GM21528 (cell line): ENCODE measurements around the gene TTC4.

Experiments
- ATAC-seq: cut with Tn5 transposase; IDR thresholded peaks from one replicate; pipeline ENCODE4 v1.9.1; 2021; ENCODE audit warnings: mild to moderate bottlenecking, moderate library complexity; ENCODE audit not compliant: unreplicated experiment, low FRiP score

The TTC4 gene

DNA sequence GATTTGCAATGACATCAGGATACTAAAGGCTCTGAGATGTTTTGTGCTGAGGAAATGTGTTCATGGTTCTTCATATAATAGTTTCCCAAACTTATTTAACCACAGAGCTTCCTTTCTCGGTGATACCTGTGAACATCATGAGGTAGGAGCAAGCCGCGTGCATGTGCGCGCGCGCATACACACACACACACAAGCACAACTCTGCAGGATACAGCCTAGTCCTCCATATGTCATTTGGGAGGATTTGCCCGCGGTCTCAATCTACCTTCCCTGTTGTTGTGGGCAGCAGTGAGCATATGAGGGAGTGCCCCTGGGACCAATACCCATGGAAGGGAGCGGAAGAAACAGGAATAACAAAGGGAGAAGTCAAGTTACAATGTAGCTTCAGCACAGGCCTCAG, 12.2 kb upstream of the TTC4 start:
- no peak for ATAC-seq

DNA sequence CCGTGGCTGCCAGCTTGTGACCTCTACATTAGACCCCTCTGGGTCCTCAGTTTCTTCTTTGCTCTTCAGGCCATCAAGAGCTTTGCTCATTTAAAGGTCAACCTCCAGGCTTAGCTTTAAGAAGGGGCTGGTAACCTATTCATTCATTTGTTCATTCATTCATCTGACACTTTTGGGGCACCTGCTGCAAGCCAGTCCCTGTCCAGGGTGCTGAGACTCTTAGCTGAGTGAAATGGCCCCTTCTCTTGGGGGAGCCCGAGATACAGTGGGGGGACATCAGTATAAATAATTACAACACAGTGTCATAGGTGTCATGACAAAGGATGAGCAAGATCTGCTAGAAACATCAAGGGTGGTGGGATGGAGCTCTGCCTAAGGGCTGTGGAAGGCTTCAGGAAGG, 10.5 kb upstream of the TTC4 start:
- ATAC-seq, result no peak

DNA sequence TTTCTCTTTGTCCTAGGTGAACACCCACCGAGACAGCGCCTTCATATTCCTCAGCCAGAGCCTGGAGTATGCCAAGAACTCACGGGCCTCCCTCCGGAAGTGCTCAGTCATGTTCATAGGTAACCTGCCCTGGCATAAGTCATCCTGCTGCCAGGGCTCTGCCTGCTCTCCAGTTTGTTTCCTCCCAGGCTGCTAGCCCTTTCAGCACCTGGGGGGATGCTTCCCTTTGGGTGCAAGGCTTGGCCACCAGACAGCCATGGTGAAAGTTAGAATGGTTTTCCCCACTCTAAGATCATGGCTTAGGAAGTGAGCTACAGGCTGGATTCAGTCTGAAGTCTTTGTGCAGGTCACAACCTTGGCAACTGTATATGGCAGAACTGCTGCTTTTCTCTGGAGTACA, 9.2 kb upstream of the TTC4 start:
- no peak for ATAC-seq

DNA sequence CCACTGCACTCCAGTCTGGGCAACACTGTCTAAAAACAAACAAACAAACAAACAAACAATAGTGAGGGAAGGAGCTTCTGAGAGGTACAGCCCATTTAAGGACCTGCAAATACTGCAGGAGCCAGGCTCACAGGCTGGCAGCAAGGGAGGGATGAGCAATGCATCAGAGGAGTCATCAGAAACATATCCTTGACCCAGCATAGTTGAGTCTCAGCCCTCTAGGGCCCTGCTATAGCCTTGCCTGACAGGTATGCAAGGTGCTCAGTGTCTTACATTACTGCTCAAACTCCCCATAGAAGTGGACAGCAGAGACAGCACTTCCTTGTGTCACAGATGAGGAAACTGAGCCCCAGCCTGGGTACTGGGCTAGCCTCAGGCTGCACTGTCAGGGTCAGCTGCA, 7.3 kb upstream of the TTC4 start:
- ATAC-seq, result no peak

- no peak for ATAC-seq
Measured at GRCh38 chr1:54709547-54710292, 5.9 kb upstream of the TTC4 start.

GRCh38 chr1:54710434-54710833, 5.2 kb upstream of the TTC4 start:
- ATAC-seq, result no peak

- no peak for ATAC-seq
Measured at GRCh38 chr1:54710841-54711240, 4.8 kb upstream of the TTC4 start.

- ATAC-seq, result no peak
Measured at GRCh38 chr1:54711536-54711935, 4.1 kb upstream of the TTC4 start.

DNA sequence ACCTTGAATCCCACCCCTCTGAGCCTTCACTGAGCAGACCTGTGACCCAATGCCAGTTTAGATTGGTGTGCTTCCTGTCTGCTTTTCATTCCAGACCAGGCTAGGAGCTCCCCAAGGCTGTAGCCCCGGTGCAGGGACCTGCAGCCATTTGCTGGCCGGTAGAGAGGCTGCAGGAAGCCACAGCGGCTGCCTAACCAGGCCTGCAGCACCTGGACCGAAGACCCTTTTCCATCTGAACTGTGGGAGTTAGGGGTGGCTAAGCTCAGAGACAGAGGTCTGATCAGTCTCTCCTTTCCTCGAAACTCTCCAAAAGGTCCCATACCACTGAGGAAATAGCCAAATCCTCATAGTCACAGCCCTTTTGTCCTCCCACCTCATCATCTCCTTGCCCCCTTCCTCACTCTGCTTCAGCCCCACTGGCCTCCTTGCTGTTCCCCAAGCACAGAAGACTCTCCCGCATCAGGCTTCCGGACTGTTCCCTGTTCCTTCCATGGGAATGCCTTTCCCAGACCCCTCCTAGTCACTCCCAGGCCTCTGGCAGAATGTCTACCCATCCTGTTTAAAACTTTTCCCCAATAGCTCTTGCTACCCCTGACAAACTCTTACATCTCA, 674 bp upstream of the TTC4 start:
- ATAC-seq, result no peak

- no peak for ATAC-seq
Measured at GRCh38 chr1:54716299-54717047, 812 bp downstream of the TTC4 start.

DNA sequence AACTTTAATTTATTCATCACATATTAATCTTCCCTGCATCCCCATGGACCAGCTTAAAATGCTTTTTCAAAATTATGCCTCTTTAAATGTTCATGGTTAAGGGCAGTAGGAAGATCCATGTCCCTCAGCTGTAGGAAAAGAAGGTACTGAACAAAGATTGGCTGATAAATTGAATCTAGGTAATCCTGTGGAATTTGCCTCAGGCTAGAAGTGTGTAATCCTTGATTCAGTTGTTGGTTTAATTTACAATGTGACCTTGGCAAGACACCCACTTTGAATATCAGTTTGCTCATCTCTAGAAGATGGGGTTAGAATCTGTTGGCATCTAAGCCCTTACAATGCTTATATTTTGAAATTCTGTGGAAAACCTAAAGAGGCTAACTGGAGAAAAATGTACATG, 6.1 kb downstream of the TTC4 start:
- no peak for ATAC-seq

DNA sequence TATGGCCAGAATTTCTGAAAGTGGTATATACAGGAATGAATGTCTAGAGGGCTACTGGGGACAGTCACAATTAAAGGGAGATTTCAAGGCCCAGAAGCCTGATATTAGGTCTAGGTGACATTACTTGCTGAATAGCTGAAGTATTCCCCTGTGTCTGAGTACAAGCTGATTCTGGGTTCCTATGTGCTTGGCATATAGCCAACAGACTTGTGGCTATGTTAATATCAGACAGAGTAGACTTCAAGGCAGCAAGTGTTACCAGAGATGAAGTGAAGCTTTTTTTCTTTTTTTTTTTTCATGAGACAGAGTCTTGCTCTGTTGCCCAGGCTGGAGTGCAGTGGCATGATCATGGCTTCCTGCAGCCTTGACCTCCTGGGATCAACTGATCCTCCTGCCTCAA, 8.3 kb downstream of the TTC4 start:
- ATAC-seq, result no peak

- ATAC-seq, result no peak
Measured at GRCh38 chr1:54724771-54725170, 9.1 kb downstream of the TTC4 start.

DNA sequence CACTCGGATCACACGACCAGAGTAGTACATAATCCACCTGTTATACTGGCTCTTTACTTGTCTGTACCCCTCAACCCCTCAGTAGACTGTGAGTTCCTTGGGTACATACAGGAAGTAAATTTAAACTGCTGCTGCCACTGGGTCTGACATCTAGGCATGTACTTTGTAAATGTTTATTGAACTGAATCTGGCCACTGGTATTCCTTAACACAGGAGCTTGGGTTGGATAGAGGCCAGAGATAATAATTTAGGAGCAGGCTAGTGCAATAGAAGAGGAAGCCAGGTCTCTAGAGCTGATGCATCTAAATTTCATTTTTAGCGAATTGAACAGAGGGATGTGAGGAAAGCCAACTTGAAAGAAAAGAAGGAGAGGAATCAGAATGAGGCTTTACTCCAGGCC, 12.4 kb downstream of the TTC4 start:
- ATAC-seq, result no peak

DNA sequence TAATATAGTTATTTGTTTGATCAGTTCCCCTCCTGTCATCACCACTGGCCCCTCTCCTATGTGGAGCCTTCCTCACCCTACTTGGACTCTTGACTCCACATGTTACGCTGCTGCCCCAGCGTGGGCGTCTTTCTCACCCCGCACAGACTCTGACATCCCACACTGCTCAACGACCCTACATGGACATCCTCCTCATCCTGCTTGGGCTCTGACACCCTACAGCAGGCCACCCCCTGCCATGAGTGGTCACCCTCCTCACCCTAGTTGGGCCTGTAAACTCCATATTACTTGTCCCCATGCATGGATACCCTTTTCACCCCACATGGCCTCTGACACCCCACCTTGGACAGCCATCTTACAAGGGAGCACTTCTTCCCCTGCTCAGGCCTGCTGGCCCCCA, 21.0 kb downstream of the TTC4 start:
- no peak for ATAC-seq

DNA sequence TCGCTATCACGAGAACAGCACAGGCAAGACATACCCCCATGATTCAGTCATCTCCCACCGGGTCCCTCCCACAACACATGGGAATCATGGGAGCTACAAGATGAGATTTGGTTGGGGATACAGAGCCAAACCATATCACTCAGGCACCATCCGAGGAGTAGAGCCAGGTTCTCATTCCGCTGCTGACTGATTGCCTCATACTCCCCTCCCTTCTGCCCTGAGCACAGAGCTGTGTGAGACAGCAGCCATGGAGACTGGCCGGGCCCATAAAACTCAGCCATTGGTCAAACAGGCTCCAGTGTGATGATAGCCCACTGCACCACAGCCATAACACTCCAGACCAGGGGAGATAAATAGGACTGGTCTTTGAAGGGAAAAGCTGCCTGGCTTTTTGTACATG, 22.6 kb downstream of the TTC4 start:
- no peak for ATAC-seq

GRCh38 chr1:54741531-54741930, 25.9 kb downstream of the TTC4 start:
- no peak for ATAC-seq

DNA sequence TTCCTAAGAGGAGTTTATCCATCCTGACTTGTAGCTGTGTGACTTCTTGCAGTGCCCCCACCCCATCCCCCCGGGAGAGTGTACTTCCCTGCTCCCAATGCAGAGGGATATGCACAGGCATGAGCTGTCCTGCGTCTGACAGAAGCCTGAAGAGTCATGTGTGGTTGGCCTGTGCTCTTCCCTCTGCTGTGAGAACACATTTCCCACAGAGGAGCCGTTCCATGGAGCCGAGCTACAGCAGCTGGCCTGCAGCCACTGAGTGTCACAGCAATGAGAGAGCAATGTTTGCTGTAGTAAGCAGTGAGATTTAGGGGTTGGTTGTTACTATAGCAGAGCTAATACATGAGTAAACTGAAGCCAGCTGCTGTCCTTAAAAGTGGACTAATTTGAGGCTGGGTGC, 26.6 kb downstream of the TTC4 start:
- no peak for ATAC-seq

DNA sequence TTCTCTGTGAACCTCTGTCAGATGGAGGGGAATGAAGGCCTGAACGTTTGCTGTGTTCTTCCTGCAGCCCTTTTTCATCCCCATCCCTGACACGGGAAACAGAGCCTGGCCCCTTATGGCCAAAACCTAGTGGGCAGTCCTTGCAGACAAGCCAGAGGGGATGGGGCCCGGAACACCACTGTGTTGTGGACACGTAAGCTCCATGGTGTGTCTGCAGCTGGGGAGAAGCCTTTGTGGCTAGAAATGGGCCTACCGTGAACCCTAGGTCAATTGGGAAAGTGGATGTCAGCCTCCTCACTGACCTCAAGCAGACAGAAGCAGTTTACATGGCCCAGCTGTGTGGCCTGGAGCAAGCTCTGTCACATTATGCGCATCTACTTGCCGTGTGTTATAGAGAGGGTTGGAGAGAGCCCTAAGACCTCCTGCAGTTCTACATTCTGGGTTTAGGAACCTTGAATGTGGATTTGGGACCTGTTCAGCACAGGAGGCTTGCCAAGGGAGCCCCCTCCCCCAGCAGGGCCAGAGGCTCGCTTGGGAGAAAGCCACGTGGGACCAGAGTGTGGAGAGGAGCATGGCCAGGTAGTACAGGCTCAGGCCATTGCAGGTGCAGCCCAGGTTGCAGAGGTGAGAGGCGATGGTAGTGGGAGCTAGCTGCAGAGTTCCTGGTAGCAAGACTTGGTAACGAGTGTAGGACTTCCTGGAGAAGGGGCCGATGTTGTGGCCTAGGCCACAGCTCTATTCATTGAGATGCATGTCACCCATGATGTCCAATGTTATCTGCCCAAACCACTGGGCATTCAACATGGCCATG, 28.0 kb downstream of the TTC4 start:
- no peak for ATAC-seq

DNA sequence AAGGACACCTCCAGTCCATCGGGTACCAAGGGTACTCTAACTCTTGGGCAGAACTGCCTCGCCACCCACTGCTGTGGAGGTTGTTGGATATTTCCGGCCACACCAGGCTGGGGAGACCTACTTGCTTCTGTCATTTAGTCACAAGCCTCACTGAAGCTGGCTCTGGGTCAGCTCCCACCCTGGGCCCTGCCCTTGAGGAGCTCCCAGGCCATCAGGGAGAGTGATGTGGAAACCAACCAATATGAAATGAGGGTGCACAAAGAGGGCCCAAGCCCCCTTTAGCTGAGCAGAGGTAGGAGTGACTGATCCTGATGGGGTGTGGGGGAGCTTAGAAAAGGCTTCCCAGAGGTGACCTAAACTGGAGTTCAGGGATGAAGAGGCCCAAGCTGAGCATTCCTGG, 29.0 kb downstream of the TTC4 start:
- no peak for ATAC-seq

DNA sequence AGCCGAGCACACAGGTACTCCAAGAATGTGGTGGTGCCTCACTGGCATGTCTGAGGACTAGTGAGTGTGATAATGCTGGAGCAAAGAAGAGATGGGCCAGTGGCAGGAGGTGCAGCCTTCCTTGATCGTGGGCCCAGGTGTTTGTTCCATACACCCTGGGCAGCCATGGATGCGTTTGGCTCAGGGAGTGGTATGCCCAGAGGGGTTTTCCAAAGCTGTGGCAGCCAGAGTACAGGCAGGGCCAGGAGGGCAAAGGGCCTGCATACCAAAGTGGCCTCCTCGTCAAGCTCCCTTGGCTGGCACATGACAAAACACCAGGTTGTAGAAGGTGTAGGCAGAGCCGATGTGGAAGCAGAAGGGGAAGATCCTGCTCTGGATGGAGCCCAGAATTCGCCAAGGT, 29.6 kb downstream of the TTC4 start:
- no peak for ATAC-seq
